DND-41 (cell line): ENCODE data around the gene PUM1.

Experiments
- CTCF ChIP-seq: IDR thresholded peaks from 2 replicates; pipeline ENCODE4 v1.5.1; 2012; ENCODE audit warnings: borderline replicate concordance, low read length, moderate library complexity, mild to moderate bottlenecking; ENCODE audit not compliant: poor library complexity, severe bottlenecking; ENCODE audit errors: extremely low read depth
- EZH2 ChIP-seq: IDR thresholded peaks from 3 replicates; pipeline ENCODE4 v1.6.1; 2012; ENCODE audit warnings: borderline replicate concordance, low read depth, mild to moderate bottlenecking, moderate library complexity, low read length, inconsistent platforms; ENCODE audit not compliant: severe bottlenecking

- TF ChIP-seq CTCF, result no peak
- no peak for TF ChIP-seq EZH2
These were observed at the start of gene PUM1 for GRCh38 chr1:31065310-31066217.
